KMS-11 (cell line): ENCODE results near the gene PHRF1.

Experiments used
- H2AFZ ChIP-seq: fragments of 200-600 bp; sonication (generic); 2 replicates; pipeline ENCODE4 v1.6.1; 2016; ENCODE audit warnings: antibody characterized with exemption, mixed run types, low read depth
- H3K27ac ChIP-seq: fragments of 200-600 bp; sonication (generic); 2 replicates; pipeline ENCODE4 v1.6.1; 2016; ENCODE audit warnings: mild to moderate bottlenecking, mixed run types
- H3K27me3 ChIP-seq: fragments of 200-600 bp; sonication (generic); 2 replicates; pipeline ENCODE4 v1.6.1; 2017; ENCODE audit warnings: mild to moderate bottlenecking, low read depth, mixed run types, moderate library complexity; ENCODE audit not compliant: insufficient read depth
- H3K36me3 ChIP-seq: fragments of 200-600 bp; sonication (generic); 2 replicates; pipeline ENCODE4 v1.6.1; 2017; ENCODE audit warnings: mild to moderate bottlenecking, mixed run types; ENCODE audit not compliant: insufficient read depth
- H3K4me1 ChIP-seq: fragments of 200-600 bp; sonication (generic); 2 replicates; pipeline ENCODE4 v1.6.1; 2016; ENCODE audit warnings: mild to moderate bottlenecking, low read depth, mixed run types; ENCODE audit not compliant: poor library complexity, severe bottlenecking
- H3K4me2 ChIP-seq: fragments of 200-600 bp; sonication (generic); 2 replicates; pipeline ENCODE4 v1.7.0; 2016; ENCODE audit warnings: mild to moderate bottlenecking, mixed run types
- H3K4me3 ChIP-seq: fragments of 200-600 bp; sonication (generic); IDR thresholded peaks from 2 replicates; pipeline ENCODE4 v1.6.1; 2017; ENCODE audit warnings: low read depth, low read length, mixed read lengths; ENCODE audit not compliant: insufficient read depth
- H3K79me2 ChIP-seq: fragments of 200-600 bp; sonication (generic); 2 replicates; pipeline ENCODE4 v1.6.1; 2016; ENCODE audit warnings: low read depth, mixed run types; ENCODE audit not compliant: insufficient read depth
- H3K9ac ChIP-seq: fragments of 200-600 bp; sonication (generic); 2 replicates; pipeline ENCODE4 v1.6.1; 2016; ENCODE audit warnings: mild to moderate bottlenecking, mixed run types
- H4K20me1 ChIP-seq: fragments of 200-600 bp; sonication (generic); 2 replicates; pipeline ENCODE4 v1.6.1; 2016; ENCODE audit warnings: mild to moderate bottlenecking, mixed run types; ENCODE audit not compliant: insufficient read depth
- CTCF ChIP-seq: fragments of 200-600 bp; sonication (generic); conservative IDR thresholded peaks from 2 replicates; pipeline ENCODE4 v1.6.1; 2017; ENCODE audit warnings: low read depth, mild to moderate bottlenecking, antibody characterized with exemption, low read length, moderate library complexity, mixed read lengths

PHRF1 gene

GRCh38 chr11:592501-592900 is 16.2 kb downstream of the PHRF1 start:
- H3K27ac ChIP-seq = no peak overlapping the region
- H3K4me1 ChIP-seq = peaks cover 34% of the 10 kb centered on the region
- H4K20me1 ChIP-seq = no peaks in the 10 kb centered on the region
- no peak for TF ChIP-seq CTCF
- no peak overlapping the region for H3K4me3 ChIP-seq
- H3K36me3 ChIP-seq = peaks cover 6% of the 10 kb centered on the region; the same call in 1 of the 2 replicates
- H3K79me2 ChIP-seq = peaks cover 9% of the 10 kb centered on the region; the same call in 1 of the 2 replicates
- no peak overlapping the region for H3K9ac ChIP-seq
- H2AFZ ChIP-seq = no peak overlapping the region
- no peaks in the 10 kb centered on the region for H3K27me3 ChIP-seq
- H3K4me2 ChIP-seq = no peak overlapping the region

GRCh38 chr11:592918-593317 is 16.6 kb downstream of the PHRF1 start:
- no peak for TF ChIP-seq CTCF
- Histone ChIP-seq H3K79me2 (peaks cover 9% of the 10 kb centered on the region; the same call in 1 of the 2 replicates), H3K27ac (no peak overlapping the region), H3K4me2 (no peak overlapping the region), H3K9ac (no peak overlapping the region), H3K27me3 (no peaks in the 10 kb centered on the region), H3K4me1 (peaks cover 31% of the 10 kb centered on the region), H3K36me3 (peaks cover 6% of the 10 kb centered on the region; the same call in 1 of the 2 replicates), H3K4me3 (no peak overlapping the region), H2AFZ (no peak overlapping the region), H4K20me1 (no peaks in the 10 kb centered on the region)

- H3K4me3 ChIP-seq = no peak overlapping the region
- H3K27ac ChIP-seq = no peak overlapping the region
- no peak overlapping the region for H3K4me2 ChIP-seq
- H4K20me1 ChIP-seq = no peaks in the 10 kb centered on the region
- H2AFZ ChIP-seq = no peak overlapping the region
- peaks cover 6% of the 10 kb centered on the region; the same call in 1 of the 2 replicates for H3K36me3 ChIP-seq
- H3K4me1 ChIP-seq = peaks cover 27% of the 10 kb centered on the region
- H3K79me2 ChIP-seq = peaks cover 9% of the 10 kb centered on the region; the same call in 1 of the 2 replicates
- no peaks in the 10 kb centered on the region for H3K27me3 ChIP-seq
- H3K9ac ChIP-seq = no peak overlapping the region
- no peak for TF ChIP-seq CTCF
These were observed 17.1 kb downstream of the PHRF1 start for GRCh38 chr11:593347-593746.

- H3K27me3 ChIP-seq = no peaks in the 10 kb centered on the region
- no peak overlapping the region for H2AFZ ChIP-seq
- no peaks in the 10 kb centered on the region for H3K79me2 ChIP-seq
- H3K4me3 ChIP-seq = no peak overlapping the region
- H4K20me1 ChIP-seq = no peaks in the 10 kb centered on the region
- H3K27ac ChIP-seq = no peak overlapping the region; the same call in 1 of the 2 replicates
- H3K9ac ChIP-seq = no peak overlapping the region
- no peak for TF ChIP-seq CTCF
- peaks cover 6% of the 10 kb centered on the region; the same call in 1 of the 2 replicates for H3K36me3 ChIP-seq
- peaks cover 25% of the 10 kb centered on the region for H3K4me1 ChIP-seq
- H3K4me2 ChIP-seq = peak overlapping the region; percentile 16; the same call in 1 of the 2 replicates
These were observed 19.1 kb downstream of the PHRF1 start for GRCh38 chr11:595400-595799.
